ENCODE measurements around the gene FKBP1B. TPM values are rescaled to one million over a fixed set of nuclear protein-coding genes. Genes with fewer than 3 reads are reported as not detected.

The FKBP1B gene
- total RNA-seq, 1 donor, result 7.9 TPM

DNA sequence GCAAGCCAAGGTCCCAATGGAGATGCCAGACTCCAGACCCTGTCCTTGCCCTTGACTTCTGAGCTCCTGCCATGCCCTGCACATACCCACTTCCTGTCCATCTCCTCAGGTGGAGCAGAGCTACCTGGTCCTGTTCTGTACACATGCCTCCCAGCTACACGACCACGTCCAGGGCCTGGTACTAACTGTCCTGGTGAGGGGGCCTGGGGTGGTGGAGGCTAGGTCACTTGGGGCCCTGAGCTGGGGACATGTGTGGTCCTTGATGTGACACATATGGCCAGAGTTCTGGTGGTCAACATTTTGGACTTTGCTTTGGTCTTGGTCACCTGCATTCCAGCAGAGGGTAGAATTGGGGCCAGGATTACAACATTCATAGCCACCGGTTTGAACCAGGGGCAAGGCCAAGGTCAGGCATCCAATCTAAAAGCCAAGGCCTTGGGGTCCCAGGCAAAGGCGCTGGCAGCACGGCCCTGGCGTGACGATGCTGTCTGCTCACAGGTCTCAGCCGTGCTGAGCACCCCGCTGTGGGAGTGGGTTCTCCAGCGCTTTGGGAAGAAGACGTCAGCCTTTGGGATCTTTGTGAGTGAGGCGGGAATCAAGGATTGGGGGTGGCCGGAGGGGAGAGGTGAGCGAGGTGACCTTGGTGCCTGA, 27.1 kb upstream of the FKBP1B start:
- no peak overlapping the region for H3K4me3 ChIP-seq (ENCODE audit: low read depth, low read length)
- no peak for DNase-seq (ENCODE audit: low read depth)
- TF ChIP-seq, protein P1, sequence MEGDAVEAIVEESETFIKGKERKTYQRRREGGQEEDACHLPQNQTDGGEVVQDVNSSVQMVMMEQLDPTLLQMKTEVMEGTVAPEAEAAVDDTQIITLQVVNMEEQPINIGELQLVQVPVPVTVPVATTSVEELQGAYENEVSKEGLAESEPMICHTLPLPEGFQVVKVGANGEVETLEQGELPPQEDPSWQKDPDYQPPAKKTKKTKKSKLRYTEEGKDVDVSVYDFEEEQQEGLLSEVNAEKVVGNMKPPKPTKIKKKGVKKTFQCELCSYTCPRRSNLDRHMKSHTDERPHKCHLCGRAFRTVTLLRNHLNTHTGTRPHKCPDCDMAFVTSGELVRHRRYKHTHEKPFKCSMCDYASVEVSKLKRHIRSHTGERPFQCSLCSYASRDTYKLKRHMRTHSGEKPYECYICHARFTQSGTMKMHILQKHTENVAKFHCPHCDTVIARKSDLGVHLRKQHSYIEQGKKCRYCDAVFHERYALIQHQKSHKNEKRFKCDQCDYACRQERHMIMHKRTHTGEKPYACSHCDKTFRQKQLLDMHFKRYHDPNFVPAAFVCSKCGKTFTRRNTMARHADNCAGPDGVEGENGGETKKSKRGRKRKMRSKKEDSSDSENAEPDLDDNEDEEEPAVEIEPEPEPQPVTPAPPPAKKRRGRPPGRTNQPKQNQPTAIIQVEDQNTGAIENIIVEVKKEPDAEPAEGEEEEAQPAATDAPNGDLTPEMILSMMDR (IDR thresholded peaks at IDR 0.05; ENCODE audit: insufficient read depth, low read length), result no peak

DNA sequence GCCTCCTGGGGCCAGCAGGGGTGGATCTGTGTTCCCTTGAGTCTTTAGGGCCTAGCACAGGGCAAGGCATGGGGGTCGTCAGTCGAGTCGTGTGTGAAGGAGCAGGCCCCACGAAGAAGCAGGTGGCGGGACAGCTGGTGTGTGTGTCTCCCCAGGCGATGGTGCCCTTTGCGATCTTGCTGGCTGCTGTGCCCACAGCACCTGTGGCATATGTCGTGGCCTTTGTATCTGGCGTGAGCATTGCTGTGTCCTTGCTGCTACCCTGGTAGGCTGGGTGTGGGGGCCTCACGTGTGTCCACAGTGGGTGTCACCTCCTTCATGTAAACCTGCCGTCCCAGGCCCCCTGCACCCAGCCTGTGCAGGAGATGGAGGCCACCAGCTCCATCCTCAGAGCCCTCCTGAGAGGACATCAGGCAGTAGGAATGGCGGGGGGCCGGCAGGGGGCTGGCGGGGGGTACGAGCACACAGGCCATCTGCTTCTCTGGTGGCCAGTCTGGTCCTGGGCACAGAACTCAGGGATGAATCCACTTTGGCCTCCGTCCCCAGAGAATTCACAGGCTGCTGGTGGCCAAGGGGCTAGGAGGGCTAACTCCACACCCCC, 26.5 kb upstream of the FKBP1B start:
- TF ChIP-seq, protein P1 (IDR thresholded peaks at IDR 0.05; ENCODE audit: insufficient read depth, low read length), result no peak
- H3K4me3 ChIP-seq (ENCODE audit: low read depth, low read length), result no peak overlapping the region
- DNase-seq (ENCODE audit: low read depth), result no peak

DNA sequence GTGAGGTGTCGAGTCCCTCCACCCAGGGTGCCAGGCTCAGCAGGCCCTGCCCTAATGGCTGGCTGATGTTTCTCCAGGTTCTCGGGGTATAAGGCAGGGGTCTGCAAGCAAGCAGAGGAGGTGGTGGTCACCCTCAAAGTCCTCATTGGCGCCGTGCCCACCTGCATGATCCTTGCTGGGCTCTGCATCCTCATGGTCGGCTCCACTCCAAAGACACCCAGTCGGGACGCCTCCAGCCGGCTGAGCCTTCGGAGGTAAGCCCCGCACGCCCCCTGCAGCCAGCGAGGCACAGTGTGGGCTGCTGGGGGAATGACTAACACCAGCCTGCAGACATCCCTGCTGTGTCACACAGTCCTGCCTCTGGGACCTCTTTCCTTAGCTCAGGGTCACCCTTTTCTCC, 25.5 kb upstream of the FKBP1B start:
- no peak overlapping the region for H3K4me3 ChIP-seq (ENCODE audit: low read depth, low read length)
- TF ChIP-seq, protein P1 (IDR thresholded peaks at IDR 0.05; ENCODE audit: insufficient read depth, low read length), result peak; percentile 22
- peak; percentile 11 for DNase-seq (ENCODE audit: low read depth)

- DNase-seq (ENCODE audit: low read depth), result no peak
- TF ChIP-seq, protein P1 (IDR thresholded peaks at IDR 0.05; ENCODE audit: insufficient read depth, low read length), result no peak
- no peak overlapping the region for H3K4me3 ChIP-seq (ENCODE audit: low read depth, low read length)
These were observed 24.4 kb upstream of the FKBP1B start for GRCh38 chr2:24024996-24025663.

GRCh38 chr2:24026233-24026632, 23.3 kb upstream of the FKBP1B start:
- TF ChIP-seq, protein P1 (IDR thresholded peaks at IDR 0.05; ENCODE audit: insufficient read depth, low read length), result no peak
- no peak overlapping the region for H3K4me3 ChIP-seq (ENCODE audit: low read depth, low read length)
- no peak for DNase-seq (ENCODE audit: low read depth)

DNA sequence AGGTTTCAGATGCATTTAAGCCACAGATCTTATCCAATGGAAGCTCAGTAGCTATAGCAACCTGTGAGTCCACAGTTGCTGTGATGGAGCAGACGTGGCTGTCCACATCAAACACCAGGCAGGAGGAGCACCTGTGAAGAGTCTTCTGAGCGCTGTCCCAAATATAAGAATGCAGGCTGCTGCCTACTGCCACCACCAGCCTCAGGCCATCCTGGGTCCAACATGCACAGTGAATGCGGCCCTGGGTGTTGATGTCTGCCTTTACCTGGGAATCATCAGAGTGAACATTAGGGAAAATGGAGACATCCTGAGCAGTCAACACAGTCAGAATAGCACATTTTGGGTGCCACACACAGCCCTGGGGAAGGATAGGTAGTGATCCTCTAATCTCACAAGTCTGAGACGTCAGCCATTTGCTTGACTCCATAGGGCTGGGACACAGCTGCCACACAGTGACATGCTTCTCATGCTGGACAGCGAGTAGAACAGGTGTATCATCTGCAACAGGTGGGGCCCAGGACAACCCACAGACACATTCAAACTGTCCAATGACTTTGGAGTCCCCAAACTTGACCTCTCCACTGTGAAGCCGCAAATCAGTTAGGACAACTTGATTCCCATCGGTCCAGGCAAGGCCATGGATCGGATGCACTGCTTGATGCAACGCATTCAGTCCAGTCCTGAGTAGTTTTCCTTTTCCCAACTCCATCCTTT, 10.6 kb upstream of the FKBP1B start:
- H3K4me3 ChIP-seq (ENCODE audit: low read depth, low read length), result no peak overlapping the region
- DNase-seq (ENCODE audit: low read depth), result no peak
- TF ChIP-seq, protein P1 (IDR thresholded peaks at IDR 0.05; ENCODE audit: insufficient read depth, low read length), result no peak
